Right lobe of liver (tissue), 6 donors: ENCODE measurements around the gene S100A11. TPM values are rescaled to one million over a fixed set of nuclear protein-coding genes. Genes with fewer than 3 reads are reported as not detected.

ENCODE experiments used
- ATAC-seq, 4 donors: fragments of 200-7000 bp; cut with Tn5 transposase; one replicate each; pipeline ENCODE4 v1.9.1; 2020; ENCODE audit warnings: mild to moderate bottlenecking in 4 of 4, moderate library complexity in 4 of 4
- DNase-seq, 3 donors: peaks; one replicate each; pipeline ENCODE4 v3.0.0-alpha.2; 2020
- H3K27ac ChIP-seq, 3 donors: fragments of 200-600 bp; one replicate each; pipeline ENCODE4 v1.8.0; 2022
- H3K27me3 ChIP-seq, 2 donors: fragments of 200-600 bp; one replicate each; pipeline ENCODE4 v1.8.0; 2022
- H3K36me3 ChIP-seq, 4 donors: fragments of 200-600 bp; sonication (generic) in 1 of 4; one replicate each; pipeline versions ENCODE4 v1.5.1 to v1.8.0; 2017 to 2022; ENCODE audit warnings: control low read depth in 1 of 4
- H3K4me1 ChIP-seq, 4 donors: fragments of 200-600 bp; sonication (generic) in 1 of 4; one replicate each; pipeline versions ENCODE4 v1.5.1 to v1.8.0; 2017 to 2022; ENCODE audit warnings: control low read depth in 1 of 4
- H3K4me3 ChIP-seq, 3 donors: fragments of 200-600 bp; one replicate each; pipeline ENCODE4 v1.8.0; 2022
- H3K9me3 ChIP-seq, 4 donors: fragments of 200-600 bp; sonication (generic) in 1 of 4; one replicate each; pipeline versions ENCODE4 v1.5.1 to v1.8.0; 2017 to 2022; ENCODE audit warnings: control low read depth in 1 of 4
- POLR2A ChIP-seq: fragments of 450-650 bp; IDR thresholded peaks from one replicate; pipeline ENCODE4 v1.6.1; 2017; ENCODE audit warnings: antibody characterized with exemption, mild to moderate bottlenecking
- WGBS: methylation state at CpG from one replicate; pipeline ENCODE4 v1.1.6; 2018; ENCODE audit warnings: low coverage, low lambda C conversion rate; ENCODE audit not compliant: insufficient coverage; ENCODE audit errors: missing lambda C conversion rate; 5-methylcytosine and 5-hydroxymethylcytosine counted together
- intact Hi-C, 2 donors: fragments of 100-400 bp; cut with DNase I; formaldehyde crosslinking; loops; one replicate each; pipeline versions ENCODE4 v1.11.2 to v1.14.1; 2022
- small RNA-seq, 2 experiments: library from RNA; depleted of rRNA; stranded (forward); fragments of <200 nt; gene quantifications; one replicate each; pipeline ENCODE3, GENCODE V24; 2016
- total RNA-seq, 6 experiments: library from RNA; depleted of rRNA in 2 of 6; stranded (reverse); fragments of >200 nt in 2 of 6; fragmentation: NEBNext Ultra II Directional in 3 of 6; extraction: Animal tissue kit (Norgen Biotek cat#: 25700) in 3 of 6; gene quantifications; one replicate each; pipeline versions ENCODE4 v1.1.0 to v1.2.4, GENCODE V29; 2016 to 2023
- TF ChIP-seq, protein P1 (sequence below), 4 donors: fragments of 200-600 bp in 3 of 4; fragments of 450-650 bp in 1 of 4; IDR thresholded peaks; one replicate each; pipeline versions ENCODE4 v1.5.1 to v1.8.0; 2016 to 2022; ENCODE audit warnings: antibody characterized with exemption in 4 of 4, mild to moderate bottlenecking in 2 of 4
- donor health status: DM: no; HTN: yes; CAD: no.
- donor health status: DM: no; HTN: no; CAD: no.
- donor health status: DM: no; HTN: no; CAD: no.
- donor health status: DM: no; HTN: yes; CAD: no.
- donor health status: DM: no; HTN: yes; CAD: no.

S100A11 gene
- total RNA-seq, 6 experiments from 2014 or later, result 11.0 to 68.5 (median 25.3) TPM

GRCh38 chr1:151984313-151984956 is 52.4 kb downstream of the S100A11 start:
- intact Hi-C loops, result no loop called here
- 44% methylated on average over 1 of the region's 1 CpG for WGBS
- H3K27ac ChIP-seq, result no peak overlapping the region
- no peaks in the 10 kb centered on the region for H3K27me3 ChIP-seq
- ATAC-seq (no peak), DNase-seq (no peak)
- TF ChIP-seq, protein P1, sequence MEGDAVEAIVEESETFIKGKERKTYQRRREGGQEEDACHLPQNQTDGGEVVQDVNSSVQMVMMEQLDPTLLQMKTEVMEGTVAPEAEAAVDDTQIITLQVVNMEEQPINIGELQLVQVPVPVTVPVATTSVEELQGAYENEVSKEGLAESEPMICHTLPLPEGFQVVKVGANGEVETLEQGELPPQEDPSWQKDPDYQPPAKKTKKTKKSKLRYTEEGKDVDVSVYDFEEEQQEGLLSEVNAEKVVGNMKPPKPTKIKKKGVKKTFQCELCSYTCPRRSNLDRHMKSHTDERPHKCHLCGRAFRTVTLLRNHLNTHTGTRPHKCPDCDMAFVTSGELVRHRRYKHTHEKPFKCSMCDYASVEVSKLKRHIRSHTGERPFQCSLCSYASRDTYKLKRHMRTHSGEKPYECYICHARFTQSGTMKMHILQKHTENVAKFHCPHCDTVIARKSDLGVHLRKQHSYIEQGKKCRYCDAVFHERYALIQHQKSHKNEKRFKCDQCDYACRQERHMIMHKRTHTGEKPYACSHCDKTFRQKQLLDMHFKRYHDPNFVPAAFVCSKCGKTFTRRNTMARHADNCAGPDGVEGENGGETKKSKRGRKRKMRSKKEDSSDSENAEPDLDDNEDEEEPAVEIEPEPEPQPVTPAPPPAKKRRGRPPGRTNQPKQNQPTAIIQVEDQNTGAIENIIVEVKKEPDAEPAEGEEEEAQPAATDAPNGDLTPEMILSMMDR (IDR thresholded peaks at IDR 0.05), result no peak
- no peak for TF ChIP-seq POLR2A
- H3K4me3 ChIP-seq, result no peak overlapping the region
- H3K36me3 ChIP-seq, result peaks cover 0 to 33% (median 6%) of the 10 kb centered on the region in 4 donors
- H3K9me3 ChIP-seq, result no peaks in the 10 kb centered on the region
- peaks cover 0 to 4% (median under 1%) of the 10 kb centered on the region in 4 donors for H3K4me1 ChIP-seq

Small RNA genes lying within 50 kb of the gene (small RNA-seq; reads per million reads assigned to genes)
- 0 reads per million in 2 experiments for gene SPTLC1P4

Other genes starting within 250 kb of the S100A11 start
- 10 to 100 TPM in 1 of 6 experiments, 1 to 10 TPM in 5; 1.7 to 12.1 (median 3.3) TPM for gene TDRKH, start 246.5 kb downstream of the S100A11 start, total RNA-seq
- under 1 TPM; 0.12 to 0.37 (median 0.18) TPM for gene LINGO4, start 231.6 kb downstream of the S100A11 start, total RNA-seq
- gene RORC, start 205.2 kb downstream of the S100A11 start, total RNA-seq, result 10 to 100 TPM; 13.3 to 33.9 (median 21.5) TPM
- not detected for gene C2CD4D, start 197.2 kb downstream of the S100A11 start, total RNA-seq
- gene THEM5, start 183.3 kb downstream of the S100A11 start, total RNA-seq, result not detected
- 10 to 100 TPM in 2 of 6 experiments, 1 to 10 TPM in 4; 8.5 to 19.1 (median 9.2) TPM for gene THEM4, start 127.5 kb downstream of the S100A11 start, total RNA-seq
- gene S100A10, start 43.1 kb downstream of the S100A11 start, total RNA-seq, result 100 to 1,000 TPM in 1 of 6 experiments, 10 to 100 TPM in 5; 48.5 to 192 (median 61.7) TPM
- gene TCHHL1, start 52.1 kb upstream of the S100A11 start, total RNA-seq, result not detected
- under 1 TPM in 4 of 6 experiments, not detected in 2; 0.02 to 0.25 (median 0.12) TPM for gene TCHH, start 78.4 kb upstream of the S100A11 start, total RNA-seq
- not detected for gene RPTN, start 122.2 kb upstream of the S100A11 start, total RNA-seq
- not detected for gene HRNR, start 187.2 kb upstream of the S100A11 start, total RNA-seq